IMR-90 (cell line): ENCODE results near the gene C1QTNF1. TPM values are rescaled to one million over a fixed set of nuclear protein-coding genes. Genes with fewer than 3 reads are reported as not detected.

Experiments used
- ATAC-seq: fragments of 200-7000 bp; cut with Tn5 transposase; 2 replicates; pipeline ENCODE4 v1.9.1; 2020; ENCODE audit warnings: low read depth, mild to moderate bottlenecking, moderate library complexity
- BruUV-seq: library from RNA; stranded (reverse); fragments of 400-500 nt; replicated peaks from 2 replicates; lab custom pipeline; 2021; lab: Mats Ljungman, UMichigan
- CTCF ChIA-PET: fragments of 300-600 bp; formaldehyde crosslinking; extraction: SDS; loops from one replicate; lab custom pipeline; 2021; ENCODE audit warnings: antibody characterized with exemption; lab: Yijun Ruan, JAX
- POLR2A ChIA-PET: fragments of 300-600 bp; sonication (Branson Sonifier 250); formaldehyde crosslinking; loops from one replicate; lab custom pipeline; 2022; ENCODE audit warnings: antibody characterized with exemption; ENCODE audit not compliant: unreplicated experiment; lab: Charles Lee
- DNase-seq: peaks from one replicate; pipeline ENCODE4 v3.0.0; 2013
- H2AFZ ChIP-seq: replicated peaks from 2 replicates; pipeline ENCODE3; 2013; ENCODE audit warnings: low read length, mild to moderate bottlenecking; ENCODE audit not compliant: poor library complexity
- H2AK5ac ChIP-seq: 2 replicates; pipeline ENCODE4 v1.6.1; 2013; ENCODE audit warnings: low read depth, low read length, inconsistent platforms
- H2AK9ac ChIP-seq: replicated peaks from 2 replicates; pipeline ENCODE3; 2013; ENCODE audit warnings: mild to moderate bottlenecking, low read depth, low read length, moderate library complexity; ENCODE audit not compliant: poor library complexity
- H2BK120ac ChIP-seq: 2 replicates; pipeline ENCODE4 v1.6.1; 2013; ENCODE audit warnings: low read depth, low read length, inconsistent platforms
- H2BK15ac ChIP-seq: 3 replicates; pipeline ENCODE4 v1.6.1; 2013; ENCODE audit warnings: low read depth, low read length, inconsistent platforms
- H2BK20ac ChIP-seq: 2 replicates; pipeline ENCODE4 v1.6.1; 2013; ENCODE audit warnings: low read depth, mild to moderate bottlenecking, inconsistent platforms, low read length, moderate library complexity
- H2BK5ac ChIP-seq: 2 replicates; pipeline ENCODE4 v1.6.1; 2013; ENCODE audit warnings: mild to moderate bottlenecking, low read depth, low read length, inconsistent platforms; ENCODE audit not compliant: poor library complexity, severe bottlenecking
- H3K14ac ChIP-seq: replicated peaks from 2 replicates; pipeline ENCODE4 v1.6.1; 2013; ENCODE audit warnings: low read depth, low read length, inconsistent platforms
- H3K18ac ChIP-seq: 2 replicates; pipeline ENCODE4 v1.6.1; 2013; ENCODE audit warnings: low read depth, low read length, control low read depth
- H3K23ac ChIP-seq: 2 replicates; pipeline ENCODE4 v1.6.1; 2013; ENCODE audit warnings: low read depth, low read length, inconsistent platforms
- H3K27ac ChIP-seq: 2 replicates; pipeline ENCODE4 v1.5.1; 2013; ENCODE audit warnings: mild to moderate bottlenecking, control low read depth, low read length; ENCODE audit not compliant: insufficient read depth
- H3K27me3 ChIP-seq: 2 replicates; pipeline ENCODE4 v1.6.1; 2013; ENCODE audit warnings: low read length; ENCODE audit not compliant: control insufficient read depth, insufficient read depth
- H3K36me3 ChIP-seq: 2 replicates; pipeline ENCODE4 v1.6.1; 2013; ENCODE audit warnings: low read length, mixed read lengths; ENCODE audit not compliant: control insufficient read depth, insufficient read depth
- H3K4ac ChIP-seq: 2 replicates; pipeline ENCODE4 v1.6.1; 2013; ENCODE audit warnings: low read depth, low read length, inconsistent platforms
- H3K4me1 ChIP-seq: 2 replicates; pipeline ENCODE4 v1.6.1; 2013; ENCODE audit warnings: low read length, mixed read lengths; ENCODE audit not compliant: control insufficient read depth, insufficient read depth
- H3K4me2 ChIP-seq: 2 replicates; pipeline ENCODE4 v1.6.1; 2013; ENCODE audit warnings: low read depth, mild to moderate bottlenecking, control low read depth, low read length, moderate library complexity
- H3K4me3 ChIP-seq: 2 replicates; pipeline ENCODE4 v1.5.1; 2013; ENCODE audit warnings: low read depth, mild to moderate bottlenecking, control low read depth, low read length, moderate library complexity; ENCODE audit not compliant: insufficient read depth
- H3K56ac ChIP-seq: 2 replicates; pipeline ENCODE4 v1.6.1; 2013; ENCODE audit warnings: low read length, inconsistent platforms; ENCODE audit not compliant: insufficient read depth; ENCODE audit errors: extremely low read depth
- H3K79me1 ChIP-seq, 2 experiments: 2 replicates each; pipeline ENCODE4 v1.6.1; 2013; ENCODE audit warnings: low read length in 2 of 2, inconsistent platforms in 1 of 2, low read depth in 1 of 2
- H3K9ac ChIP-seq: 2 replicates; pipeline ENCODE4 v1.6.1; 2013; ENCODE audit warnings: low read depth, low read length, control low read depth
- H3K9me1 ChIP-seq: 2 replicates; pipeline ENCODE4 v1.6.1; 2013; ENCODE audit warnings: low read length, inconsistent platforms; ENCODE audit not compliant: insufficient read depth
- H3K9me3 ChIP-seq: 2 replicates; pipeline ENCODE4 v1.6.1; 2013; ENCODE audit warnings: low read length; ENCODE audit not compliant: control insufficient read depth, insufficient read depth
- H4K20me1 ChIP-seq: 2 replicates; pipeline ENCODE4 v1.6.1; 2013; ENCODE audit warnings: low read length, inconsistent platforms; ENCODE audit not compliant: insufficient read depth
- H4K5ac ChIP-seq: 2 replicates; pipeline ENCODE4 v1.6.1; 2013; ENCODE audit warnings: mild to moderate bottlenecking, low read depth, low read length, control low read depth
- H4K8ac ChIP-seq, 2 experiments: 2 replicates each; pipeline ENCODE4 v1.6.1; 2013; ENCODE audit warnings: low read depth in 2 of 2, low read length in 2 of 2, control low read depth in 1 of 2, inconsistent platforms in 1 of 2
- H4K91ac ChIP-seq: 2 replicates; pipeline ENCODE4 v1.6.1; 2013; ENCODE audit warnings: low read depth, low read length, inconsistent platforms; ENCODE audit not compliant: insufficient read depth
- CEBPB ChIP-seq: IDR thresholded peaks from 2 replicates; pipeline ENCODE4 v1.6.1; 2012; ENCODE audit warnings: low read depth, low read length, improper control_type of control experiment
- CHD1 ChIP-seq: IDR thresholded peaks from 2 replicates; pipeline ENCODE4 v1.6.1; 2012; ENCODE audit warnings: low read depth, low read length, improper control_type of control experiment
- FOS ChIP-seq: fragments of 150-350 bp; IDR thresholded peaks from 2 replicates; pipeline ENCODE4 v1.6.1; 2016; ENCODE audit warnings: low read depth, low read length
- MAFK ChIP-seq: IDR thresholded peaks from 2 replicates; pipeline ENCODE4 v1.6.1; 2012; ENCODE audit warnings: low read depth, low read length, improper control_type of control experiment
- RCOR1 ChIP-seq: IDR thresholded peaks from 2 replicates; pipeline ENCODE4 v1.6.1; 2012; ENCODE audit warnings: mild to moderate bottlenecking, low read length, improper control_type of control experiment; ENCODE audit not compliant: insufficient replicate concordance
- USF2 ChIP-seq: fragments of 150-350 bp; IDR thresholded peaks from 2 replicates; pipeline ENCODE4 v1.6.1; 2017; ENCODE audit warnings: mild to moderate bottlenecking, antibody characterized with exemption, low read length, low read depth
- WGBS, 2 experiments: methylation state at CpG; one replicate each; pipeline versions ENCODE4 v1.1.5 to v1.1.7; 2013; ENCODE audit warnings: missing lambda C conversion rate in 2 of 2; ENCODE audit not compliant: insufficient read length in 1 of 2; ENCODE audit errors: extremely low coverage in 2 of 2; 5-methylcytosine and 5-hydroxymethylcytosine counted together
- dilution Hi-C: fragments of 300-500 bp; cut with HindIII; formaldehyde crosslinking; loops from one replicate; pipeline ENCODE4 v1.14.3; 2018; ENCODE audit warnings: low sequenced_read_pairs; ENCODE audit not compliant: unreplicated experiment
- in situ Hi-C: fragments of 300-500 bp; cut with MboI; formaldehyde crosslinking; loops from 3 replicates; pipeline ENCODE4 v1.14.3; 2019; ENCODE audit warnings: low sequenced_read_pairs, inconsistent platforms, mixed read lengths
- intact Hi-C: fragments of 100-400 bp; cut with micrococcal nuclease; formaldehyde crosslinking; loops from 2 replicates; pipeline ENCODE4 v1.10.0; 2022
- polyA plus RNA-seq, 3 experiments: library from polyadenylated mRNA; depleted of rRNA; stranded (reverse); fragments of >200 nt; gene quantifications; 2 replicates each; pipeline ENCODE4 v1.2.3, GENCODE V29; 2012; ENCODE audit warnings: low replicate concordance in 1 of 3
- total RNA-seq: library from RNA; depleted of rRNA; stranded (reverse); fragments of >200 nt; gene quantifications from 2 replicates; pipeline ENCODE4 v1.2.3, GENCODE V29; 2012
- TF ChIP-seq, protein P1 (sequence below): fragments of 150-350 bp; IDR thresholded peaks from 2 replicates; pipeline ENCODE4 v1.6.1; 2016; ENCODE audit warnings: low read depth, mild to moderate bottlenecking, low read length, moderate library complexity, borderline replicate concordance
- TF ChIP-seq, protein P2 (sequence below): conservative IDR thresholded peaks from 2 replicates; pipeline ENCODE4 v1.5.1; 2012; ENCODE audit warnings: mild to moderate bottlenecking, low read depth, low read length, improper control_type of control experiment

C1QTNF1 gene
- total and polyA plus RNA-seq, 2 of the 4 experiments (the other 2 are of a cell fraction): 3.4 to 8.4 TPM

DNA sequence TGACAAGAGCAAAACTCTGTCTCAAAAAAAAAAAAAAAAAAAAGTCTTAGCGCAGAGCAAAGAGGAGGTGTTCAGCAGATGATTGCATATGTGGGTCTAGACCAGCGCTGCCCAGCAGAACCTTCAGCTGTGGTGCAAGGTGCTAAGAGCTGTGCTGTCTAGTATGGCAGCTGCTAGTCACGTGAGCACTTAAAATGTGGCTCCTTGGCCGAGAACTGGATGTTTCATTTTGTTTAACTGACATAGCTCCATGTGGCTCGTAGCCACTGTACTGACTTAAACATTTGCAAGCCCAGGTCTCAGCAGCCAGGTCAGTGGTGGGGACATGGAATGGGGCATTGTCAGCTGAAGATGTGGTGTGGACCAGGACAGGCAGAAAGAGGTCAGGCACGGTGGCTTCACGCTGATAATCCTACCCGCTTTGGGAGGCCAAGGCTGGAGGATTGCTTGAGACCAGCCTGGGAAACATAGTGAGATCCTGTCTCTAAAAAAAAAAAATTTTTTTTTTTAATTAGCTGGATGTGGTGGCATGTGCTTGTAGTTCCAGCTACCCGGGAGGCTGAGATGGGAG is 9.2 kb downstream of the C1QTNF1 start:
- TF ChIP-seq FOS: no peak
- no peak for TF ChIP-seq RCOR1
- TF ChIP-seq, protein P1, sequence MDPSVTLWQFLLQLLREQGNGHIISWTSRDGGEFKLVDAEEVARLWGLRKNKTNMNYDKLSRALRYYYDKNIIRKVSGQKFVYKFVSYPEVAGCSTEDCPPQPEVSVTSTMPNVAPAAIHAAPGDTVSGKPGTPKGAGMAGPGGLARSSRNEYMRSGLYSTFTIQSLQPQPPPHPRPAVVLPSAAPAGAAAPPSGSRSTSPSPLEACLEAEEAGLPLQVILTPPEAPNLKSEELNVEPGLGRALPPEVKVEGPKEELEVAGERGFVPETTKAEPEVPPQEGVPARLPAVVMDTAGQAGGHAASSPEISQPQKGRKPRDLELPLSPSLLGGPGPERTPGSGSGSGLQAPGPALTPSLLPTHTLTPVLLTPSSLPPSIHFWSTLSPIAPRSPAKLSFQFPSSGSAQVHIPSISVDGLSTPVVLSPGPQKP: no peak
- TF ChIP-seq, protein P2, sequence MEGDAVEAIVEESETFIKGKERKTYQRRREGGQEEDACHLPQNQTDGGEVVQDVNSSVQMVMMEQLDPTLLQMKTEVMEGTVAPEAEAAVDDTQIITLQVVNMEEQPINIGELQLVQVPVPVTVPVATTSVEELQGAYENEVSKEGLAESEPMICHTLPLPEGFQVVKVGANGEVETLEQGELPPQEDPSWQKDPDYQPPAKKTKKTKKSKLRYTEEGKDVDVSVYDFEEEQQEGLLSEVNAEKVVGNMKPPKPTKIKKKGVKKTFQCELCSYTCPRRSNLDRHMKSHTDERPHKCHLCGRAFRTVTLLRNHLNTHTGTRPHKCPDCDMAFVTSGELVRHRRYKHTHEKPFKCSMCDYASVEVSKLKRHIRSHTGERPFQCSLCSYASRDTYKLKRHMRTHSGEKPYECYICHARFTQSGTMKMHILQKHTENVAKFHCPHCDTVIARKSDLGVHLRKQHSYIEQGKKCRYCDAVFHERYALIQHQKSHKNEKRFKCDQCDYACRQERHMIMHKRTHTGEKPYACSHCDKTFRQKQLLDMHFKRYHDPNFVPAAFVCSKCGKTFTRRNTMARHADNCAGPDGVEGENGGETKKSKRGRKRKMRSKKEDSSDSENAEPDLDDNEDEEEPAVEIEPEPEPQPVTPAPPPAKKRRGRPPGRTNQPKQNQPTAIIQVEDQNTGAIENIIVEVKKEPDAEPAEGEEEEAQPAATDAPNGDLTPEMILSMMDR: no peak
- TF ChIP-seq CHD1: no peak
- no peak for TF ChIP-seq CEBPB
- no peak for TF ChIP-seq USF2
- TF ChIP-seq MAFK: no peak
- no peak overlapping the region for H3K9ac ChIP-seq
- no peak overlapping the region for H3K56ac ChIP-seq
- H3K79me1 ChIP-seq: peaks cover 0 to 5% of the 10 kb centered on the region in 2 experiments; a peak in 2 of 4 replicates
- POLR2A ChIA-PET: interaction anchor here (0.7 kb wide), 1 partner anchor 12 kb away, joined by 6 read pairs; no protein-coding TSS in a partner anchor
- no peak overlapping the region for H2BK5ac ChIP-seq
- H3K23ac ChIP-seq: no peak overlapping the region
- H3K4me1 ChIP-seq: peaks cover 19% of the 10 kb centered on the region
- H2AK5ac ChIP-seq: peak overlapping the region; percentile 48
- H3K27me3 ChIP-seq: no peaks in the 10 kb centered on the region
- H3K36me3 ChIP-seq: no peaks in the 10 kb centered on the region
- intact Hi-C loops (no loop called here), dilution Hi-C loops (no loop called here), in situ Hi-C loops (no loop called here)
- no peak overlapping the region for H2AK9ac ChIP-seq
- no peak overlapping the region for H3K18ac ChIP-seq
- ATAC-seq (no peak), DNase-seq (no peak)
- no peak overlapping the region for H2BK15ac ChIP-seq
- H2BK120ac ChIP-seq: no peak overlapping the region
- WGBS, 2 experiments: 84% methylated on average over 5 of the region's 9 CpGs; no CpG with 5 or more reads in 1 of the 2 experiments
- H4K8ac ChIP-seq: no peak overlapping the region
- H3K27ac ChIP-seq: no peak overlapping the region
- H4K20me1 ChIP-seq: no peaks in the 10 kb centered on the region
- H3K4me2 ChIP-seq: no peak overlapping the region
- H4K5ac ChIP-seq: no peak overlapping the region
- no peak overlapping the region for H4K91ac ChIP-seq
- no peaks in the 10 kb centered on the region for H3K9me3 ChIP-seq
- no peak overlapping the region for H3K14ac ChIP-seq
- peak overlapping the region; percentile 48; the same call in 1 of the 2 replicates for H3K4ac ChIP-seq
- H2BK20ac ChIP-seq: no peak overlapping the region; the same call in 1 of the 2 replicates
- CTCF ChIA-PET: interaction anchor here (1.4 kb wide), 1 partner anchor 32 kb away, joined by 3 read pairs; no protein-coding TSS in a partner anchor
- H3K4me3 ChIP-seq: no peak overlapping the region
- no peak overlapping the region for H2AFZ ChIP-seq
- H3K9me1 ChIP-seq: peaks cover 15% of the 10 kb centered on the region
- BruUV-seq: no TSS peak
